Measurements from ENCODE around the gene RECQL5. TPM values are rescaled to one million over a fixed set of nuclear protein-coding genes. Genes with fewer than 3 reads are reported as not detected.

RECQL5 gene
- total and polyA plus RNA-seq, 2 of the 8 experiments (the other 6 are each of a cell fraction or from before 2014, with no cell fraction given), result 15.1 to 41.1 TPM

DNA sequence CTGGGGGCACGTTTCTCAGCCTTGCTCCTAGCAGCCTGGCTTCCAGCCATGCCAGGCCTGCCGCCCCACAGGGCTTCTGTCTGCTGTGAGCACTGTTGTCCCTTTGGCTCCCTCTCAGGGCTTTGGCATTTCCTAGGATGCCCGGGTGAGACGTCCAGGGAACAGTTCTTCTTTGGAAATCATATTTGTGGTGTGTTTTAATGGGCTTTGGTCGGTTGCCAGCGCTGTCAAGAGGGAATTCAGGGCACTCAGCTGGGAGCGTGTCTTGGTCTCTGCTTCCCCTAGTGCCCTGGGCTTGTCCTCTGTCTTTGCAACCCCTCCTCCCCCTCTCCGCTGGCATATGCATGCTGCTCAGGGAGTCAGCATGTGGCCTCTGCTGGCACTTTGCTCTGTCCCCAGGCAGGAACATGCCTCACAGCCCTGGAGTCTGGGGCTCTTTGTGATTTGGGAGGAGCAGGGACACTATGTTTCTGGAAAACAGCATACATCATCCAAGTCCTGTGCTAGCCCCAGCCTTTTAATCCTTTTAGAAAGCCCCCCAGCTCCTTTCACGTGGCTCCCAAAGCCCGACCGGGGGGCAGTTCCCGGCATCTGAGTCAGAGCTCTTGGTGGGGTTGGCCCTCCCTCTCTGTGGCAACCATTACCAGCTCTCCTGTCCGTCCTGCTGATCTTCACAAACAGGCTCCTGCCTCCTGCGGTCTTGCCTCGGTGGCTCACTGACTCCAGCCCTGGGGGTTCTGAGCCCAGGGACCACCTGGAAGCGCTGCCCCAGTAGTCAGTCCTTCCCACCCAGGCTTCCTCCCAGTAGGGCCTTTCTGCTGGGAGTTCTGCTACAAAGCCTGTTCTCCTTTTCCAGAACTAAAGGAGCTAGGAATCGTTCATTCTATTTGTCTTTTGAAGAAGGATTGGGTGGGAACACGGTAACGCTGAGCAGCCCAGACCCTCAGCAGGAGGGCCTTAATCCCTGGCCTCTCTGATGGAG is 26.8 kb upstream of the RECQL5 start (continued):
- peak in 2 of 3 experiments; percentile 9 to 26; a peak in 2 of 4 replicates for TF ChIP-seq CTCF (IDR thresholded peaks at IDR 0.05; ENCODE audit: control extremely low read depth in 1 of 3, insufficient read depth in 1 of 3, low read depth in 1 of 3, low read length in 3 of 3)

Data from H1 (cell line).